GM21423 (cell line): ENCODE measurements around the gene VEGFD.

Experiments used
- ATAC-seq: cut with Tn5 transposase; IDR thresholded peaks from one replicate; pipeline ENCODE4 v1.9.1; 2021; ENCODE audit warnings: mild to moderate bottlenecking, moderate library complexity; ENCODE audit not compliant: unreplicated experiment

Gene VEGFD, protein sequence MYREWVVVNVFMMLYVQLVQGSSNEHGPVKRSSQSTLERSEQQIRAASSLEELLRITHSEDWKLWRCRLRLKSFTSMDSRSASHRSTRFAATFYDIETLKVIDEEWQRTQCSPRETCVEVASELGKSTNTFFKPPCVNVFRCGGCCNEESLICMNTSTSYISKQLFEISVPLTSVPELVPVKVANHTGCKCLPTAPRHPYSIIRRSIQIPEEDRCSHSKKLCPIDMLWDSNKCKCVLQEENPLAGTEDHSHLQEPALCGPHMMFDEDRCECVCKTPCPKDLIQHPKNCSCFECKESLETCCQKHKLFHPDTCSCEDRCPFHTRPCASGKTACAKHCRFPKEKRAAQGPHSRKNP

DNA sequence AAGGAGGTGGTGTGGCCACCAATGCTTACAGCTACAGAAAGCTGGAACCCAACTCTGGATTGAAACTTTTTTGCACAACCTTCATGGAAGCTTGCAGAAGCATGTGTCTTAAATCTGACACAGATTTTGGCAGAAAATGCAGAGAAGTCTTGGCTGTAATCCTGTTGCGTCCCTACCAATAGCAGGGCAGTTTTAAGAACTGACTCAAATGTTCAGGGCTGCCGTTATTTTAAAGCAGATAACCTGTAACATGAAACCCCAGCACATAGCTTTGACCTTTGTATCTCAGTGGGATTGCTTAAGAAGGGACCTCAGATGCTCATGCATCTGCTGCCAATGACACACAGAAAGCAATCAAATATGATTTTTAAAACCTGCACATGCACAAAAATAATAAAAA lies at the start of gene VEGFD:
Gene VEGFD (minus strand): TSS at position 110 of the 400 bp plus-strand sequence. CDS start 467 bp downstream, outside the sequence.
- ATAC-seq: no peak

DNA sequence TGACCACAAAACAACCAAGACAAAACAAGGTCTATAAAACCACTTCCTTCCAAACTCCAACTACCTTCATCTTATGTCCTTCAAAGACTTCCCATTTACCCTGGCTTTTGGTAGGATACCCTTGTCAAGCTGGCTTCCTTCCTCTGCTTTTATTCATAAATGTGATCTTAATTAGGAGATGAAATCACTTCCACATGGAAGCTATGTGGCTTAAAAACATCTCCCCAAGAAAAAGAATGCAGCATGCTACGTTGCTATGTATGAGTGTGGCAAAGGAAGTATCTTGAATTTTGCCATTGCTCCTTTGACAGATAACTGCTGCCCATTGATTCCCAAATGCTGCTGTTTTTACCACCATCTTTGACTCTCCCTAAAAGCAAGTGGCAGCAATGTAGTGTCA lies 46.4 kb upstream of the VEGFD start:
- ATAC-seq: no peak

DNA sequence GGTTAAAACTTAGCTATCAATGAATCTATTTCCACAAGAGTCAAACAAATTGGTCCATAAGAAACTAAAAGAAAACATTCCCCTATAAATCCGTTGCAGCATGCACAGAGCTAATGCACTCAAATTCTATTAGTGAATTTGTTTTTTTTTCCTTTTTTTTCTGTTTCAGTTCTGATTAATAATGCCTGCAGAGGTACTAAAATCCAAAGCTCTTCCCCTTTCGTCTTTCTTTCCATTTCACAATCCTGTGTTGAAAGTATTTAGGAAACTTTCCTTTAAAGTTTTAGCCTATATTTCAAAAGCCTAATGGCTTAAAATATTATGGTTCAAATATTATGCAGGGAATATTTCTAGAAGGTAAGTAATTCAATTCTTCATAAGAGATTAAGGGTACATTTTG lies 45.9 kb upstream of the VEGFD start:
- no peak for ATAC-seq

DNA sequence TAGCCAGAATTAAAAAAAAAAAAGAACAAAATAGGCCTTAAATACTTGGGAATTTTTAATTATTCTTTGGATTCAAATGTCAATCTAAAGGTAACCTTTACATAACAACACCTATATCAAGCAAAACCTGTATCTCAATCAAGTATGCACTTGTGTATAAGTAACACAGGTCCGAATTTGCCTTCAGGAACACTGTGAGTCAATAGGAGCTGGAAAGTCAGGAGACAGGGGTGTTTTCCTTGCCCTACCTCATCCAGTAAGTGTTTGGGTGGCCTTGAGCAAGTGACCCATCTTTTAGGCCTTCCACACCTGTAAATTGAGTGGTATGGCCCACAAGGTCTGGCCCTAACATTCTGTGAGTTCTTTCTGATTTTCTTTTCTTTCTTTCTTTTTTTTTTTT lies 40.8 kb upstream of the VEGFD start:
- ATAC-seq: no peak

DNA sequence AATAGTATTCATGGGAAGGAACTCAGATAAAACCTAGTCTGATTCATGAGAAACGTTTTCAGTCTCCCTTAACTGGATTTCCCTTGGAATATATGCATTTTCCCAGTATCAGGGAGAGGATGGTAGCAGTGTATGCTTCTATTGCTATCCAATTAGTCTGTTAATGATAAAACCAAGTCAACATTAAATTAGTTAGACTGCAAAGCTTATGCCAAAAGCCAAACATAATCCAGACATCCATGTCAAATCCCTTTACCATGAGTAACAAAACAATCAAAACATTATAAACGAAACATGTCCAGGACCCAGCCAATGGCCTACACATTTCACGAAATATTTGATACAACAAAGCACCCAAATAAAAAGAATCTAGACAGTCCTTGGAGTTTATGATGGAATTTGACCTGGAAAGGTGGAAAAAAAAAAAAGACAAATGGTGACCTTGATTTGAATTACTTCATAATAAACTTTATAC lies 34.5 kb upstream of the VEGFD start:
- ATAC-seq: no peak

DNA sequence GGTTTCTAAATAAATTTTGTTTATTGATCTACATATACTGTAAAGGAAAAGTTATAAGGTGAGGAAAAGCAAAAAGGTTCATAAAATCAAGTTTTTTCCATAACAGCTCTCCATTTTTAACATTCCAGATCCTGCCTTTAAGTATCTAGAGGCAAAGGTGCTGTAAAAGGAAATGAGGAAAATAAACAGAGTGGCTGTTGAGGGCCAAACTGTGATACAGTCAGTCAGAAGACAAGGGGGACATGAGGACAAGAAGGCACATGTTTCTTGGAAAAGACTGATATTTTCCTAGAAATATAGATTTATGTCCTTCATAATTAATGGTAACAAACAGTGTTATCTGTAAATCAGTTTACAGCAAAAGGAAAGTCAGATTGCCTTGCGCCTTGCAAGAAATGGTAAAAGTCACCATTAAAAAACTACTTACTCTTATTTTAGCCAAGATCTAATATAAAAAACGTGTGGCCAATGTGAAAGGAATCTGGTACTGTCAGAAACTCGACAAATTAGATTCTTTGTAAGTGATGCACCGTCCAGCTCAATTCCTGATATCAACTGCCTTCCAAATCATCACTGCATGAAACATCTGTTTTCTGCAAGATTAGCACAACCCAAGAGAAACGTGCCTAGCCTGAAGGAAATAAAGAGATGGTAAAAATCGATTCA lies 34.0 kb upstream of the VEGFD start:
- ATAC-seq: no peak

DNA sequence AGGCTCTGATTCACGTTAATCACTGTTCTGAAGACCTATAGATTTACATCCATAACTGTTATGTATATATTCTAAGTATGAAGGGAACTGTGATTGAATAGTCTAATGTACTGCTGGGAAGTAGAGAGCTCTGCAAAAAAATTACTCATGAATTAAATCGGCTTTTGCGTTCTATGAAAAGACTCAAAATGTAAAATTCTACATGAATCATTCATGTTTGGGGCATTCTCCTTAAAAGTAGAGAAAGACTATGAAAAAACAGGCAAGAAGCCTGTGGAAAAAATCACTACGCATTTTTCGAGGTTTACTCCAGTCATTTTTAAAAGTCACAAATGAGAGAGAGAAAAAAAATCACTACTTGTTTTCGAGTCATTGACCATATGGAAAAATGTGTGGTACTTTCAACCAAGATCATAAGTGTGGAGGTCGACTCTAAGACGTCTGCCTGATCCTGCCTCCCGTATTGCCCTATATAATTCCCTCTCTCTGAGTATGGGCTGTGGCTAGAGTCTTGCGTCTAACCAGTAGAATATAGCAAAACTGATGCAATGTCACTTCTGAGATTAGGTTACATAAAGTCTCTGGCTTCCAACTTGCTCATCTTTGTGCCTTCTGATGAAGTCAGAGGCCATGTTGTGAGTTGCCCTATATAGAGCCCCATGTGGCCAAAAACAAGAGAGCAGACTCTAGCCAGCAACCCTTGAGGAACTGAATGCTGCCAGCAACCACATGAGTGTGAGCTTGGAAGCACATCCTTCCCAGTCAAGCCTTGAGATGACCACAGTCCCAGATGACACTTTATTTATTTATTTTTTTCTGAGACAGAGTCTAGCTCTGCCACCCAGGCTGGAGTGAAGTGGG lies 32.1 kb upstream of the VEGFD start:
- ATAC-seq: no peak

DNA sequence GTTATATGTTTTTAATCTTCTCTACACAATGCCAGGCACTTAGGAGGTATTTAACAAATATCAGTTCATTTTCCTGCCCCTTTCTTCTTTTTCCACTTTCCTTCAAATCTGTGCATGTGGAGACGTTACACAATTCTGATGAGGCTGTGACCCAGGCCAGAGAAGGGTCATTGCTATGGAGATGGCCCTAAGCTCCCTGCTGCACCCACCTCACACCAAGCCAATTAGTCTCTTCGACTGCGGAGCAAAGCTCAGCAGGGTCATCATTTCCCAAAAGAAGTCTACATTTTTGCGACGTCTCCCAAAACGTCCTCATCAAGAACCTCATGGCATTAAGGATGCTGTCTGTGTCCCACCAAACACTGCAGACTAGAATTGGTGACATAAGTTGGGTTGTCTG lies 28.9 kb upstream of the VEGFD start:
- ATAC-seq: no peak

DNA sequence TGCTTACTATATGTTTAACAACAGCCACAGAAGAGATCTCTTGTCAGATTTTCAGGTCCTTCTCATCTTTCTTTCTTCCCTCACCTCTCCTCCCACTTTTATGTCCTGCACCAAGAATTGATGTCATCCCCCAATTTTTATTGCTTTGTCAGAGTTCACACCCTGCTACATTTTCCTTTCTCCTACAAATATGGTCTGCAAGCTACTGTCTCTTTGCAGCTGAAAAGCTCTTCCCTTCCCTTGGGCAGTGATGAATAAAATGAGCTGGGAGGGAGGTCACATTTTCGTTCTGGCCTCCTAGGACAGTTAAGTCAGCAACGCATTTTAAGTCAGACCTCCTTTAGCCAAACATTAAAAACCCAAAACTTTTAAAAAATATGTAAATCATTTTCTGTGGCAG lies 26.7 kb upstream of the VEGFD start:
- ATAC-seq: no peak

DNA sequence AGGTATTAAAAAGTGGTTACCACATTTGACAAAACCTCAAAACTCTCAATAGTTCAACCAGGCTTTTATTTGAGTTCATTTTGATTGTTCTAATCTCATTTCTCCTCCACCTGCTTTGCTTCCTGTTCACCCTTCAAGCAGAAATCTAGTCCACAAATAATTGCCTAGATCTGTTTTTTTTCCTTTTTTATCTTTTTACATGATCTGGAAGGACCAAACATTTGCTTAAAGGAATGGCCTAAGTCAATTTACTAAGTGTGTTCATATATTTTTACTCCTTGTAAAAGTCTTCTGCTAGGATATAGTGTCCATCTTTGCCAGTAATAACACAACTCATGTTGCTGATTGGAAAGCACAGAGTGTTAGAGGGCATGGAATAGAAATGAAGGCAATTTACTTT lies 26.2 kb upstream of the VEGFD start:
- no peak for ATAC-seq

DNA sequence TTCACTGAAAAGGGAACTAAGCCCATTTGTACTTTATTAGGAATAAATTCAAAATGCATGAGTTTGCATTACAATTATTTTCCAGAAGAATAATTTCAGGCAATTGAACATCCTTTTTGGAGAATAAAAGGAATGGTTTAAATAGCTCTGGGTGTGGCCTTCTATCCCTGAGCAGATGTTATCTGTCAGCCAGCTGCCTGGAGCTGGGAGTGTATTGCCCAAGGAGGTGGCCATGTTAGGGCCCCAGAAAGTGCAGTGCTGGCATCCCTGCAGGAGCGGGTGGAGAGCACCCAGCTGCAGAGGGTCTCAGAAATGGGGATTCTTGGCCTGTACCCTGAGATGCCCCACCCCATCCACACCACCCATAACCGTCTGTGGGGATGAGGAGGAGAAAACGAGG lies 21.6 kb upstream of the VEGFD start:
- no peak for ATAC-seq

DNA sequence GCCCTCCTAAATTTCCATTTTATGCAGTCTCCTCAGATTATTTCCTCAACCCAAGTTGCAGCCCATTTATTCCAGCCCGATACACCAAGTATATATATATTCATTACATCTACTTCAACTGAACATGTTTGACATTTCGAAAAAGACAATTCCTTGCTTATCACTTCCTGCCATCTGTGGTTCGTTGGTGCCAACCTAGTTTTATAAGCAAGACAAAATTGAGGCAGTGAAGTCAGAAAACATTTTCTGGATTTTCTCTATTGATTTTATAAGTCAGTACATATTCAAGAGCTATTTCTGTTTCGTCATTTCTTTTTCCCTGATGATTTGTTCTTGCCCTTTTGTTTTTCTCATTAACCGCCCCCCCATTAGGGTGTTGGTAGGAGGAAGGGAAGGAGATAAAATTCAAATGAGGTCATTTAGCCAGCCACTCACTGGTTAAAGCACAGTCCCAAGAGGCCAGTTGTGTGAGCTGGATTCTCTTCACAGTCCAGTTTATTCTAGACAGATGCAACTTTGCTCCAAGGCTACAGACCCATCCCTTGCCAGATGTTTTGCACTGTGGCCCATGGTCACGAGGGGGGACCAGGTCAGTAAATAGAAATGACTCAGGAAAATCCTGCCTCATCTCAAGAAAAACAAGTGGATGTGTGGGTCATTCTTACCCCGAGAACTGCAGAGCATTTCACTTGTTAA lies 20.3 kb upstream of the VEGFD start:
- no peak for ATAC-seq

DNA sequence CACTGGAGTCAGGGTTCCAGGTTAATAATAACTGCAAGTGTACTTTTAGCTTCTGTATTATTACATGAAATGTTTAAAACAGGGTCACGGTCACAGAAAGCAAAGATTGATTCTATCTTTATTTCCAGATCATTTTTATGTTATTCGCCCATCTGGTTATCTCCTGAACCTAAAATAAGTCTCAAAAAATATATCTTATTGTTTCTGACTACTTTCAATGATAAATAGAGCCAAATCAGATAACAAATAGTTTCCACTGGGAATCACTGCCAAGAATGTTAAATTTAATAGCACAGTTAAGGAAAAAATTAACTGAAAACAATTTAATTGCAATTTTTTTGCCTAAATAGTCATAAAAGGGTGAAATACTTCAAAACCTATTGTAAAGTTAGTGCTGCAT lies 17.2 kb upstream of the VEGFD start:
- ATAC-seq: no peak

DNA sequence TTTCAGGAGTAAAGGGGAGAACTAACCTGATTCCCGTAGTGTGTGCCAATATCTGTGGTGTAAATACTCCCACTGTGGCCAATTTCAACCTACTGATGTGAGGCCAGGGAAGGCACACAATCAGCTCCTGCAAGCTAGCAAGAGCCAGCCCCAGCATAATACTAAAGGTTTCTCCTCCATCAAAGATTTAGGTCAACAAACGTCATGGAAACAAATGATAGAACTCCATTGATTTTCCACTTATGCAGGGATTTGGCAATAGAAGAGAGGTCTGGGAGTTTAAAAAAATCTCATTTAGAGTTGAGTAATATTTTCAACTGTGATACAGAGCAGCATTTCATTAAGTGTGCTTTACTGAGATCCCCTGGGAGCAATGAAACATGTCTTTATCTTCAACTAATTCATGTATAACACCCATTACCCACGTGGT lies 15.8 kb upstream of the VEGFD start:
- ATAC-seq: no peak

DNA sequence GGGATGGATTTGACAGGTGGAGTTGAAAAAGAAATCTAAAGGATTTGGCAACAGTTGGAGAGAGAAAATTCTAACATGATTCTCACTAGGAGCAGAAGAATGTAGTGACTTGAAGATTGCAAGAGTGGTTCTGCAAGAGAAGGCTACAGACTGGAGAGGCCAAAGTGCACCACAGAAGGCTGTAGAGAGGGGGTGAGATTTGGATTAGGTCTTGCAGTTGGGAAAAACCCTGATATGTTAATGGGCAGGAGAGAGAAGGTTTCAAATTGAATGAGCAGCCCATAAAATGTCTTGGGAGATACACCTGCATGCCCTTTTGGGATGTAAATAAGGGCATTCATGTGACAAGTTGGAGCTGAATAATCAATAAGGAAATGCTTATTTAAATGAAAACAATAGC lies 14.7 kb upstream of the VEGFD start:
- ATAC-seq: no peak

DNA sequence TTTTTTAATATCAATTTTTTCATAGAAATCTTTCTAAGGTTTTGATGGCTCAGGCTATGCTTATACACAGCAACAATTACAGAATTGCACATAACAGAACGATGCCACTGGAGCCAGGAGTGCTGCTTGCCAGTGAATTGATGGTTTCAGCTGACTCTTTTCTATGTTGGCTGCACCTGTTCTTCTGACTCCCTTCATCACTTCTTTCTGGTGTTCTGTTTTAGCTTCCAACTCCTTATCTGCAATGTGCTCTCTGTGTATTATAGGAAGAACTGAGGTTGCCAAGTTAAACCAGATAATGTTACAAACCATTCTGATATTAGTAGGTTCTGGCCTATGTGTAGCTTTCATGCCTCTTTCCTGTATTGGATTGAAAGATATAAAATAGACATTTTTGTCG lies 11.6 kb upstream of the VEGFD start:
- no peak for ATAC-seq

DNA sequence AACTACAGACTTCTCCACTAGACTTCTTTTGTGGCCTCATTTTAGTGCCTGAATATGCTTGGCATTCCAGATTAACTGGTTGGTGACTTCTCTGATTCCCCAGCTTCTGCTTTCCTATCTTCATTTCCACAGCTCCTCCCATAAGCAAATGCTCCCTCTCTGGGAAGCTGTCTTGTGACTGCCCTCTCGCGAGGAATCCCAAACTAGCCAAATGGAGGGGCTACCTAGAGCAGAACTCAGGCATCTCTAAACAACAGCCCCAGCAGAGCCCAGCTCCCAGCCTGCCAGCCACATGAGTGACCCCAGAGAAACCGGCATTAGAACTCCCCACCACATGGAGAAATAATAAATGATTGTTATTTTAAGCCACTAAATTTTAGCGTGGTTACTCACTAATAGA lies 7.6 kb upstream of the VEGFD start:
- no peak for ATAC-seq

DNA sequence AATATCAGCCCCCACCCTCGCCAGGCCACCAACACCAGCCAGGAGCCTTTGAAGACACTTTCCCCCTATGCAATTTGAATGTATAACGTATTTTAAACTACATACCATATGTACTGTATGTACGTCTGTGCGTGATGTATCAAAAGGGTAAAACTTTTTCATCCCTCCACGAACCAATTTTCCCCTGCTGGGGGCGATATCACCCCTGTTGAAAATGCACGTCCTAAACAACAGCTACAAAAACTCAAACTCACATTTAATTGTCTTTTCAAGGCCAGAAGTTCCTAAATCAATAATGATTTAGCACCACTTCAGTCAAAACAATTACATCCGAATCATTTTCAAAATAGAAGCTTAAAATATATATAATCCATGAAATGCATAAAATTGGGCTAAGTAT lies 1.4 kb downstream of the VEGFD start:
- ATAC-seq: no peak

DNA sequence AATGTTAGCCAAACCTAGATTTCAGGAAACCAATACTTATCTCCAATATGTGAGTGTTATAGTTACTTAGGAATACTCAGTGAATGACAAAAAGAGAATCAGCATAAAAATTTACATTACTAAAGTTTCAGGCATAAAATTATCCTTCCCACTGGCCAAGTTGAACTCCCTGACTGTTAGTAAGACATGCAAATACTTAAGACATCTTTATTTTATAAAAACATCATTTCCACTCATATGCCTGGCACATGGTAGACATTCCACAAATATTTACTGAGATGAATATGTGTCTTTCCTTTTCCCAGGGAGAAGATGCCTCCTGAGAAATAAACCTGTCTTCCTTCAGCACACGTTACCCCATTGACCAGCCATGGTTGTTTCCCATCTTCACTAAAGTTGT lies 7.3 kb downstream of the VEGFD start:
- no peak for ATAC-seq

DNA sequence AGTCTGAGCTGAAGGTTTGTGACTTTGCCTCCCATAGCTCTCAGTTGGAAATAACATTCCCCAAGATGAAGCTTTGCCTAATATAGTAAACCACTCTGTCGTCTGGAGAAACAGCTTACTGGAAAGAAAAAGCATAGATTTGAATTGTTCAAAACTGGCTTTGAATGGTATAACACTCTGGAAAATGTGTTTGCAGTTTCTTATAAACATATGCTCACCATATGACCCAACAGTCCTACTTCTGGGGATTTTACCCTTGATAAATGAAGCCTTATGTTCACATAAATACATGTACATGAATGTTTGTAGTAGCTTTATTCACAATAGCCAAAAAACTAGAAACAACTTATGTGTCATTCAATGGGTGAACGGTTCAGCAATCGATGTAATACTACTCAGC lies 10.2 kb downstream of the VEGFD start:
- ATAC-seq: no peak
